ENCODE measurements around the gene STK32B. TPM values are rescaled to one million over a fixed set of nuclear protein-coding genes. Genes with fewer than 3 reads are reported as not detected.

The STK32B gene
- total RNA-seq, 1 donor from 2014 or later, result 3.5 TPM

- H3K27ac Mint-ChIP-seq (ENCODE audit: unreplicated experiment), result no peak overlapping the region
- H3K36me3 Mint-ChIP-seq (ENCODE audit: low read depth), result no peaks in the 10 kb centered on the region
- DNase-seq (ENCODE audit: low read depth, low spot score), result no peak
- H3K4me1 Mint-ChIP-seq, result no peaks in the 10 kb centered on the region
- no peaks in the 10 kb centered on the region for H3K27me3 Mint-ChIP-seq (ENCODE audit: low read depth)
- no peaks in the 10 kb centered on the region for H3K9me3 Mint-ChIP-seq
- no peak overlapping the region for H3K4me3 Mint-ChIP-seq
- TF ChIP-seq, protein P1, sequence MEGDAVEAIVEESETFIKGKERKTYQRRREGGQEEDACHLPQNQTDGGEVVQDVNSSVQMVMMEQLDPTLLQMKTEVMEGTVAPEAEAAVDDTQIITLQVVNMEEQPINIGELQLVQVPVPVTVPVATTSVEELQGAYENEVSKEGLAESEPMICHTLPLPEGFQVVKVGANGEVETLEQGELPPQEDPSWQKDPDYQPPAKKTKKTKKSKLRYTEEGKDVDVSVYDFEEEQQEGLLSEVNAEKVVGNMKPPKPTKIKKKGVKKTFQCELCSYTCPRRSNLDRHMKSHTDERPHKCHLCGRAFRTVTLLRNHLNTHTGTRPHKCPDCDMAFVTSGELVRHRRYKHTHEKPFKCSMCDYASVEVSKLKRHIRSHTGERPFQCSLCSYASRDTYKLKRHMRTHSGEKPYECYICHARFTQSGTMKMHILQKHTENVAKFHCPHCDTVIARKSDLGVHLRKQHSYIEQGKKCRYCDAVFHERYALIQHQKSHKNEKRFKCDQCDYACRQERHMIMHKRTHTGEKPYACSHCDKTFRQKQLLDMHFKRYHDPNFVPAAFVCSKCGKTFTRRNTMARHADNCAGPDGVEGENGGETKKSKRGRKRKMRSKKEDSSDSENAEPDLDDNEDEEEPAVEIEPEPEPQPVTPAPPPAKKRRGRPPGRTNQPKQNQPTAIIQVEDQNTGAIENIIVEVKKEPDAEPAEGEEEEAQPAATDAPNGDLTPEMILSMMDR (conservative IDR thresholded peaks at IDR 0.05), result no peak
Measured at GRCh38 chr4:5387457-5387856, 336.2 kb downstream of the STK32B start.

GRCh38 chr4:5389756-5390310 is 338.6 kb downstream of the STK32B start:
- Mint-ChIP-seq H3K27me3 (ENCODE audit: low read depth) (no peaks in the 10 kb centered on the region), H3K9me3 (no peaks in the 10 kb centered on the region), H3K27ac (ENCODE audit: unreplicated experiment) (no peak overlapping the region), H3K4me3 (no peak overlapping the region), H3K36me3 (ENCODE audit: low read depth) (no peaks in the 10 kb centered on the region), H3K4me1 (no peaks in the 10 kb centered on the region)
- no peak for DNase-seq (ENCODE audit: low read depth, low spot score)
- TF ChIP-seq, protein P1 (conservative IDR thresholded peaks at IDR 0.05), result no peak

DNA sequence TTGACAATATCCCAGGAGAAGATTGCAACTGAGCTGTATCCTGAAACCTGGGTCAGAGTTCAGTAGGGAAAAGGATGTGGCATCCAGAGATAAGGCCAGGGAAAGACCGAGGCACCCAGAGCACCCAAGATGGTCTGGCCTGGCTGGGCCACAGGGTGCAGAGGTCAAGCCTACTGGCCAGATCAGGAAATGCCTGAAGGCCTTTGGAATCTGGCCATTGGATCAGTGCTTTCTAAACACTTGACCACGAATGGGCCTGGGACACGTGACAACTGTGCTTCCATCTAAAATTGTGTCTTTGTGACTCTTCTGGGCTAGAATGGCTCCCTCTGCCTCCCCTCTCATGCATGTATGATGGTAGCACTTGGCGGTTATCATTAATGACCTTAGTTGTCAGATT is 340.2 kb downstream of the STK32B start:
- Mint-ChIP-seq H3K27me3 (ENCODE audit: low read depth) (peaks cover 4% of the 10 kb centered on the region), H3K4me3 (no peak overlapping the region), H3K4me1 (no peaks in the 10 kb centered on the region)

GRCh38 chr4:5393911-5394513 is 342.7 kb downstream of the STK32B start:
- H3K27me3 Mint-ChIP-seq (ENCODE audit: low read depth), result peaks cover 5% of the 10 kb centered on the region
- H3K27ac Mint-ChIP-seq (ENCODE audit: unreplicated experiment), result peak overlapping the region; percentile 3
- DNase-seq (ENCODE audit: low read depth, low spot score), result no peak
- no peaks in the 10 kb centered on the region for H3K36me3 Mint-ChIP-seq (ENCODE audit: low read depth)
- H3K4me3 Mint-ChIP-seq, result no peak overlapping the region
- TF ChIP-seq, protein P1 (conservative IDR thresholded peaks at IDR 0.05), result no peak
- H3K4me1 Mint-ChIP-seq, result no peaks in the 10 kb centered on the region
- H3K9me3 Mint-ChIP-seq, result no peaks in the 10 kb centered on the region

More for the DNA sequence above, 340.2 kb downstream of the STK32B start:
- H3K36me3 Mint-ChIP-seq (ENCODE audit: low read depth), result no peaks in the 10 kb centered on the region
- TF ChIP-seq, protein P1 (conservative IDR thresholded peaks at IDR 0.05), result no peak
- no peaks in the 10 kb centered on the region for H3K9me3 Mint-ChIP-seq
- no peak overlapping the region for H3K27ac Mint-ChIP-seq (ENCODE audit: unreplicated experiment)
- DNase-seq (ENCODE audit: low read depth, low spot score), result no peak

GRCh38 chr4:5395781-5396180 is 344.5 kb downstream of the STK32B start:
- H3K36me3 Mint-ChIP-seq (ENCODE audit: low read depth), result no peaks in the 10 kb centered on the region
- peaks cover 5% of the 10 kb centered on the region for H3K27me3 Mint-ChIP-seq (ENCODE audit: low read depth)
- TF ChIP-seq, protein P1 (conservative IDR thresholded peaks at IDR 0.05), result no peak
- H3K4me3 Mint-ChIP-seq, result no peak overlapping the region
- no peaks in the 10 kb centered on the region for H3K9me3 Mint-ChIP-seq
- no peak for DNase-seq (ENCODE audit: low read depth, low spot score)
- H3K27ac Mint-ChIP-seq (ENCODE audit: unreplicated experiment), result no peak overlapping the region
- no peaks in the 10 kb centered on the region for H3K4me1 Mint-ChIP-seq

Data from neural crest cell (in vitro differentiated cells).